GM12864 (cell line): ENCODE results near the gene SMC1B.

Experiments used
- DNase-seq: peaks from one replicate; pipeline ENCODE4 v3.0.0-alpha.2; 2011; ENCODE audit warnings: low read depth
- H3K4me3 ChIP-seq: 2 replicates; pipeline ENCODE4 v1.5.1; 2011; ENCODE audit warnings: mild to moderate bottlenecking, low read depth, low read length, control low read depth
- TF ChIP-seq, protein P1 (sequence below): IDR thresholded peaks from 2 replicates; pipeline ENCODE4 v1.5.1; 2011; ENCODE audit warnings: low read depth, mild to moderate bottlenecking, moderate library complexity, low read length, control low read depth, inconsistent platforms; ENCODE audit errors: missing control alignments

The SMC1B gene

GRCh38 chr22:45429981-45430775 is 16.8 kb upstream of the SMC1B start:
- no peak for DNase-seq

GRCh38 chr22:45429424-45429823 is 16.0 kb upstream of the SMC1B start:
- no peak overlapping the region for H3K4me3 ChIP-seq
- no peak for DNase-seq
- TF ChIP-seq, protein P1, sequence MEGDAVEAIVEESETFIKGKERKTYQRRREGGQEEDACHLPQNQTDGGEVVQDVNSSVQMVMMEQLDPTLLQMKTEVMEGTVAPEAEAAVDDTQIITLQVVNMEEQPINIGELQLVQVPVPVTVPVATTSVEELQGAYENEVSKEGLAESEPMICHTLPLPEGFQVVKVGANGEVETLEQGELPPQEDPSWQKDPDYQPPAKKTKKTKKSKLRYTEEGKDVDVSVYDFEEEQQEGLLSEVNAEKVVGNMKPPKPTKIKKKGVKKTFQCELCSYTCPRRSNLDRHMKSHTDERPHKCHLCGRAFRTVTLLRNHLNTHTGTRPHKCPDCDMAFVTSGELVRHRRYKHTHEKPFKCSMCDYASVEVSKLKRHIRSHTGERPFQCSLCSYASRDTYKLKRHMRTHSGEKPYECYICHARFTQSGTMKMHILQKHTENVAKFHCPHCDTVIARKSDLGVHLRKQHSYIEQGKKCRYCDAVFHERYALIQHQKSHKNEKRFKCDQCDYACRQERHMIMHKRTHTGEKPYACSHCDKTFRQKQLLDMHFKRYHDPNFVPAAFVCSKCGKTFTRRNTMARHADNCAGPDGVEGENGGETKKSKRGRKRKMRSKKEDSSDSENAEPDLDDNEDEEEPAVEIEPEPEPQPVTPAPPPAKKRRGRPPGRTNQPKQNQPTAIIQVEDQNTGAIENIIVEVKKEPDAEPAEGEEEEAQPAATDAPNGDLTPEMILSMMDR: no peak

More at GRCh38 chr22:45429981-45430775, 16.8 kb upstream of the SMC1B start:
- TF ChIP-seq, protein P1: no peak
- H3K4me3 ChIP-seq: no peak overlapping the region

GRCh38 chr22:45428391-45429385 is 15.3 kb upstream of the SMC1B start:
- TF ChIP-seq, protein P1: no peak
- no peak for DNase-seq
- H3K4me3 ChIP-seq: no peak overlapping the region

- no peak overlapping the region for H3K4me3 ChIP-seq
- DNase-seq: no peak
- TF ChIP-seq, protein P1: no peak
These were observed 13.7 kb upstream of the SMC1B start for GRCh38 chr22:45427114-45427513.

DNA sequence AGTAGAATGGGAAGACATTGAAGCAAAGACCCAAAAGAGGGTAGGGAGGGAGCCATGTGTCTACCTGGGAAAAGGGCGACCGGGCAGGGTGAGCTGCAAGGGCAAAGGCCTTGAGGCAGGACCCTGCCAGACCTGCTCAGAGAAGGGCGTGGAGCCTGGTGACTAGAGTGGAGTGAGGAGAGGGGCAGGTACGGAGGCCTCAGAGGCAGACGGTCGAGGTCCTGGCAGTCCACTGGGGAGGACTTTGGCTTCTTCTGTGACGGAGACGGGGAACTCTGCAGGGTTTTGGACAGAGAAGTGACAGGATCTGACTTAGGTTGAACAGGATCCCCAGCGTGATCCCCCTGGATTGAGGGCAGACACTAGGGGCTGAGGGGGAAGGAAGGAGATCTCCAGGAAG is 13.0 kb upstream of the SMC1B start:
- TF ChIP-seq, protein P1: no peak
- no peak overlapping the region for H3K4me3 ChIP-seq
- no peak for DNase-seq

GRCh38 chr22:45425531-45426265 is 12.3 kb upstream of the SMC1B start:
- no peak for DNase-seq
- no peak overlapping the region for H3K4me3 ChIP-seq
- TF ChIP-seq, protein P1: no peak
